PC-3 (cell line): ENCODE measurements around the gene C8B. TPM values are rescaled to one million over a fixed set of nuclear protein-coding genes. Genes with fewer than 3 reads are reported as not detected.

Experiments
- ATAC-seq: fragments of 200-7000 bp; cut with Tn5 transposase; 2 replicates; pipeline ENCODE4 v1.9.1; 2020; ENCODE audit warnings: mild to moderate bottlenecking, moderate library complexity
- BruUV-seq: library from RNA; stranded (reverse); fragments of 400-500 nt; replicated peaks from 2 replicates; lab custom pipeline; 2021; lab: Mats Ljungman, UMichigan
- CTCF ChIA-PET: fragments of 300-600 bp; sonication (Branson Sonifier 250); formaldehyde crosslinking; loops from one replicate; lab custom pipeline; 2022; ENCODE audit warnings: antibody characterized with exemption; lab: Charles Lee
- POLR2A ChIA-PET: fragments of 300-600 bp; sonication (Branson Sonifier 250); formaldehyde crosslinking; loops from one replicate; lab custom pipeline; 2022; ENCODE audit warnings: antibody characterized with exemption; ENCODE audit not compliant: unreplicated experiment; lab: Charles Lee
- DNase-seq: peaks from one replicate; pipeline ENCODE4 v3.0.0-alpha.2; 2015
- H2AFZ ChIP-seq: fragments of 300-600 bp; sonication (generic); 2 replicates; pipeline ENCODE4 v1.6.0; 2016; ENCODE audit warnings: antibody characterized with exemption, low read length
- H3F3A ChIP-seq: fragments of 300-600 bp; sonication (generic); one replicate; pipeline ENCODE4 v1.6.0; 2017; ENCODE audit warnings: antibody characterized with exemption, low read length, control low read depth, mild to moderate bottlenecking; ENCODE audit not compliant: unreplicated experiment
- H3K27ac ChIP-seq: fragments of 300-600 bp; sonication (generic); 2 replicates; pipeline ENCODE4 v1.5.1; 2016; ENCODE audit warnings: mild to moderate bottlenecking, low read length
- H3K27me3 ChIP-seq: fragments of 300-600 bp; sonication (generic); 2 replicates; pipeline ENCODE4 v1.6.1; 2016; ENCODE audit warnings: low read length, mixed read lengths
- H3K36me3 ChIP-seq: fragments of 300-600 bp; sonication (generic); 2 replicates; pipeline ENCODE4 v1.6.1; 2016; ENCODE audit warnings: low read depth, mixed run types, low read length, mixed read lengths
- H3K4me1 ChIP-seq: fragments of 300-600 bp; sonication (generic); 2 replicates; pipeline ENCODE4 v1.5.1; 2016; ENCODE audit warnings: low read length; ENCODE audit not compliant: insufficient read depth
- H3K4me2 ChIP-seq: fragments of 300-600 bp; sonication (generic); 2 replicates; pipeline ENCODE4 v1.6.0; 2016; ENCODE audit warnings: low read length
- H3K4me3 ChIP-seq: fragments of 300-600 bp; sonication (generic); 2 replicates; pipeline ENCODE4 v1.5.1; 2016; ENCODE audit warnings: mild to moderate bottlenecking, low read length, mixed read lengths
- H3K79me2 ChIP-seq: fragments of 300-600 bp; sonication (generic); 2 replicates; pipeline ENCODE4 v1.6.1; 2017; ENCODE audit warnings: low read length, mixed read lengths
- H3K9ac ChIP-seq: fragments of 300-600 bp; sonication (generic); 2 replicates; pipeline ENCODE4 v1.6.0; 2016; ENCODE audit warnings: mild to moderate bottlenecking, low read length
- H3K9me2 ChIP-seq: fragments of 300-600 bp; sonication (generic); replicated peaks from 2 replicates; pipeline ENCODE4 v1.6.1; 2016; ENCODE audit warnings: mixed run types, low read length, mixed read lengths
- H3K9me3 ChIP-seq: fragments of 300-600 bp; sonication (generic); 2 replicates; pipeline ENCODE4 v1.6.1; 2016; ENCODE audit warnings: low read length, mixed read lengths
- H4K20me1 ChIP-seq: fragments of 300-600 bp; sonication (generic); 2 replicates; pipeline ENCODE4 v1.6.1; 2016; ENCODE audit warnings: low read length, mixed read lengths
- EZH2 ChIP-seq: fragments of 300-600 bp; sonication (generic); IDR thresholded peaks from one replicate; pipeline ENCODE4 v1.6.1; 2017; ENCODE audit warnings: antibody characterized with exemption, mild to moderate bottlenecking, low read length; ENCODE audit not compliant: unreplicated experiment
- EZH2phosphoT487 ChIP-seq: fragments of 300-600 bp; sonication (generic); IDR thresholded peaks from 2 replicates; pipeline ENCODE4 v1.6.1; 2018; ENCODE audit warnings: mild to moderate bottlenecking, antibody characterized with exemption, low read length, borderline replicate concordance
- intact Hi-C: fragments of 100-400 bp; cut with micrococcal nuclease; formaldehyde crosslinking; loops from 2 replicates; pipeline ENCODE4 v1.9.0; 2023
- total RNA-seq: library from RNA; depleted of rRNA; stranded (reverse); fragments of >200 nt; gene quantifications from 2 replicates; pipeline ENCODE4 v1.2.3, GENCODE V29; 2014
- TF ChIP-seq, protein P1 (sequence below): fragments of 300-600 bp; sonication (generic); conservative IDR thresholded peaks from 2 replicates; pipeline ENCODE4 v1.5.1; 2017; ENCODE audit warnings: antibody characterized with exemption, low read depth, mild to moderate bottlenecking, low read length

The C8B gene
- total RNA-seq, 1 experiment from 2014 or later = not detected

DNA sequence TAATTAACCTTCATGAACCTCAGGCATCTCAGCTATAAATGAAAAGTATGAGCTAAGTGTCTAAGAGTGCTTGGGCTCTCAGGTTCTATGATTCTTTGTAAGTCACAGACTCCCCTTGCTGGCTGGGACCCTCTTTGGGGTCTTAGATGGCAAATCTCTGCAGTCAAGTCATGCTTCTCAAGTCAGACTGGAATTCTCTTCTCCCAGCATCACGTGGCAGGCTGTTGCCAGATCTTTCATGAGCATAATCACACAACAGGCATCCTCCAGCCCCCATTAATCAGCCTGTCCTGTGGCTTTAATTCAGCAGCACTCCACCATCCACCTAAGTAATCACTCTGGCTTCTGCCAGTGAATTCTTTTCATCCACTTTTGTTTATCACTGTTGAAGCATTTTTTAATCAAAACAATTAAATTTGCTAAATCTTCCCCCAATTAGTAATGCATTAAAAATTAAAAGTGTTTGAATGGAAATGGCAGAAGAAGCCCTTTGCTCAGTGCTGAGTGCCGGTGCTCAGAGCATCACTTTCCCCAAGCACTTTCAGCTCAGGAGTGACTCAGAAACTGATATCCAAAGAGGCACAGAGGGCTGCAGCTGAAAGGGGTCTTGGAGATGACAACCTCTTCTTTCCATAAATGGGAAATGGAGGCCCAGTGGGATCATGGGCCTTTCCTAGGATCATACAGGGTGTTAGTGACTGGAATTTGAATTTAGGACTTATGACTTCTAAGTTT, 61.0 kb downstream of the C8B start:
- ChIA-PET POLR2A (no interaction called here), CTCF (no interaction called here)
- H3K9ac ChIP-seq = no peak overlapping the region
- H3K27me3 ChIP-seq = peaks cover 17% of the 10 kb centered on the region
- no TSS peak for BruUV-seq
- no peak overlapping the region for H2AFZ ChIP-seq
- no peak for DNase-seq
- H3K27ac ChIP-seq = no peak overlapping the region
- H3K4me1 ChIP-seq = no peaks in the 10 kb centered on the region
- H3K36me3 ChIP-seq = no peaks in the 10 kb centered on the region
- H3K9me3 ChIP-seq = no peaks in the 10 kb centered on the region
- intact Hi-C loops = no loop called here
- H3K4me3 ChIP-seq = no peak overlapping the region
- no peaks in the 10 kb centered on the region for H4K20me1 ChIP-seq
- TF ChIP-seq EZH2phosphoT487 = no peak
- H3F3A ChIP-seq = no peaks in the 10 kb centered on the region
- no peak for ATAC-seq
- H3K9me2 ChIP-seq = no peaks in the 10 kb centered on the region
- H3K4me2 ChIP-seq = no peak overlapping the region
- H3K79me2 ChIP-seq = no peaks in the 10 kb centered on the region

DNA sequence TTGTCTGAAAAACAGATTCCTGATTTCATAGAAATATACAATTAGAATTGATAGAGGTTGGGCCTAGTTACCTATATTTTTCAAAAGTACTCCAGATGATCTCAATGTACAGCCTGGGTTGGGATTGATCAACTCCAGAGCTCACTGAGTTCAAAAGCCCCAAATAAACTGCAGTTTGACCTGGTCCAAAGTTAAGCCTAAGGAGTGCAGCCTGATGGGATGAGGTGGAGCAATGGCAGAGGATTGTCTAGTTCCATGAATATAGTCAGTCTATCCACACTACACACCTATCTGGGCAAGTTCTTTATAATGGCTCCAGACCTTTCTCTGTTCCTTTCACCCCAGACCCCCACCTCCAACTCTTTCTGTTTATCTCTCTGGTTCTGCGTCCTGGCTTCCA, 62.0 kb downstream of the C8B start:
- TF ChIP-seq EZH2phosphoT487 (no peak), EZH2 (no peak)
- TF ChIP-seq, protein P1, sequence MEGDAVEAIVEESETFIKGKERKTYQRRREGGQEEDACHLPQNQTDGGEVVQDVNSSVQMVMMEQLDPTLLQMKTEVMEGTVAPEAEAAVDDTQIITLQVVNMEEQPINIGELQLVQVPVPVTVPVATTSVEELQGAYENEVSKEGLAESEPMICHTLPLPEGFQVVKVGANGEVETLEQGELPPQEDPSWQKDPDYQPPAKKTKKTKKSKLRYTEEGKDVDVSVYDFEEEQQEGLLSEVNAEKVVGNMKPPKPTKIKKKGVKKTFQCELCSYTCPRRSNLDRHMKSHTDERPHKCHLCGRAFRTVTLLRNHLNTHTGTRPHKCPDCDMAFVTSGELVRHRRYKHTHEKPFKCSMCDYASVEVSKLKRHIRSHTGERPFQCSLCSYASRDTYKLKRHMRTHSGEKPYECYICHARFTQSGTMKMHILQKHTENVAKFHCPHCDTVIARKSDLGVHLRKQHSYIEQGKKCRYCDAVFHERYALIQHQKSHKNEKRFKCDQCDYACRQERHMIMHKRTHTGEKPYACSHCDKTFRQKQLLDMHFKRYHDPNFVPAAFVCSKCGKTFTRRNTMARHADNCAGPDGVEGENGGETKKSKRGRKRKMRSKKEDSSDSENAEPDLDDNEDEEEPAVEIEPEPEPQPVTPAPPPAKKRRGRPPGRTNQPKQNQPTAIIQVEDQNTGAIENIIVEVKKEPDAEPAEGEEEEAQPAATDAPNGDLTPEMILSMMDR = no peak
- no peaks in the 10 kb centered on the region for H3F3A ChIP-seq
- no peak overlapping the region for H3K9ac ChIP-seq
- no peaks in the 10 kb centered on the region for H3K36me3 ChIP-seq
- H3K4me3 ChIP-seq = no peak overlapping the region
- no peak overlapping the region for H3K27ac ChIP-seq
- H4K20me1 ChIP-seq = no peaks in the 10 kb centered on the region
- ChIA-PET CTCF (no interaction called here), POLR2A (no interaction called here)
- H3K4me2 ChIP-seq = no peak overlapping the region
- no peak for DNase-seq
- H3K9me2 ChIP-seq = no peaks in the 10 kb centered on the region
- H3K79me2 ChIP-seq = no peaks in the 10 kb centered on the region
- H2AFZ ChIP-seq = no peak overlapping the region
- H3K9me3 ChIP-seq = no peaks in the 10 kb centered on the region
- no peaks in the 10 kb centered on the region for H3K4me1 ChIP-seq
- BruUV-seq = no TSS peak
- intact Hi-C loops = no loop called here
- no peak for ATAC-seq
- H3K27me3 ChIP-seq = peaks cover 17% of the 10 kb centered on the region

DNA sequence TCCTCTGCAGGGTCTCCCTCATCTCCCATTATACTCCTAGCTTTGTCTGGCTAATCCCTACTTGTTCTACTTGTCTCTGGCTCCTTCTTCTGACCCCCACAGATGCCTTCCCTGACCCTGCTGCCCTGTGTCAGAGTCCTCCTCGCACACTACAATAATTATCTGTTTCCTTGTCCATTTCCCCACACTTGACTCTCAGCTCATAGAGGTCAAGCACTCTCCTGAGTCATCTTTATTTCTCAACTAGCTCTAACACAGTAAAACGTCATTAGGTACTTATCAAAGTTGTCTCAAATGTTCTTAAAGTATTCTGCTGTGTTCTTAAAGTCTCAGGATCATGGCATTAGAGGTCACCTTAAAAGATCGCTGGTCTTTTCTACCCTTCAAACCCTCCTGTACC, 64.1 kb downstream of the C8B start:
- H3K9me3 ChIP-seq = no peaks in the 10 kb centered on the region
- CTCF ChIA-PET = no interaction called here

More for the DNA sequence above, 64.1 kb downstream of the C8B start:
- intact Hi-C loops = no loop called here
- no peak overlapping the region for H3K4me2 ChIP-seq
- H3F3A ChIP-seq = no peaks in the 10 kb centered on the region
- H3K4me1 ChIP-seq = no peaks in the 10 kb centered on the region
- peaks cover 19% of the 10 kb centered on the region for H3K27me3 ChIP-seq
- no TSS peak for BruUV-seq
- H3K36me3 ChIP-seq = no peaks in the 10 kb centered on the region
- DNase-seq (no peak), ATAC-seq (no peak)
- H3K9me2 ChIP-seq = no peaks in the 10 kb centered on the region
- H2AFZ ChIP-seq = no peak overlapping the region
- H4K20me1 ChIP-seq = no peaks in the 10 kb centered on the region
- TF ChIP-seq EZH2phosphoT487 (no peak), EZH2 (no peak)
- TF ChIP-seq, protein P1 = no peak
- H3K9ac ChIP-seq = no peak overlapping the region
- no peaks in the 10 kb centered on the region for H3K79me2 ChIP-seq
- no peak overlapping the region for H3K27ac ChIP-seq
- POLR2A ChIA-PET = no interaction called here
- no peak overlapping the region for H3K4me3 ChIP-seq
